Measurements from ENCODE around the gene UCK2.

UCK2 gene

DNA sequence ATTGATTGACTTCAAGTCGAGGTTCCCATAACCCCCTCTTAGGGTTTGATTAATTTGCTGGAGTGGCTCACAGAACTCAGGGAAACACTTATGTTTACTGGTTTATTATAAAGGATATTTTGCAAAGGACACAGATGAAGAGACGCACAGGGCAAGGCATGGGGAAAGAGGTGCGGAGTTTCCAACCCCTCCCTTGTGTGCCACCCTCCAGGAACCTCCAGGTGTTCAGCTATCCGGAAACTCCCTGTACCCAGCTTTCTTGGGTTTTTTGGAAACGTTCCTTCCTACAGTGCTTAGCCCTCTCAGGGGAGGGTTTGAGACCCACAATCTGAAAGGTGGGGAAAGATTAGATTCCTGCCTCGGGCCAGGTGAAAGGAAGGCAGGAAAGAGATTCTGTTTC, 48.2 kb downstream of the UCK2 start:
- no peak for DNase-seq (ENCODE audit: low read depth, low spot score)
- no peak overlapping the region for H3K4me3 ChIP-seq (ENCODE audit: low read depth, low read length)
- TF ChIP-seq, protein P1, sequence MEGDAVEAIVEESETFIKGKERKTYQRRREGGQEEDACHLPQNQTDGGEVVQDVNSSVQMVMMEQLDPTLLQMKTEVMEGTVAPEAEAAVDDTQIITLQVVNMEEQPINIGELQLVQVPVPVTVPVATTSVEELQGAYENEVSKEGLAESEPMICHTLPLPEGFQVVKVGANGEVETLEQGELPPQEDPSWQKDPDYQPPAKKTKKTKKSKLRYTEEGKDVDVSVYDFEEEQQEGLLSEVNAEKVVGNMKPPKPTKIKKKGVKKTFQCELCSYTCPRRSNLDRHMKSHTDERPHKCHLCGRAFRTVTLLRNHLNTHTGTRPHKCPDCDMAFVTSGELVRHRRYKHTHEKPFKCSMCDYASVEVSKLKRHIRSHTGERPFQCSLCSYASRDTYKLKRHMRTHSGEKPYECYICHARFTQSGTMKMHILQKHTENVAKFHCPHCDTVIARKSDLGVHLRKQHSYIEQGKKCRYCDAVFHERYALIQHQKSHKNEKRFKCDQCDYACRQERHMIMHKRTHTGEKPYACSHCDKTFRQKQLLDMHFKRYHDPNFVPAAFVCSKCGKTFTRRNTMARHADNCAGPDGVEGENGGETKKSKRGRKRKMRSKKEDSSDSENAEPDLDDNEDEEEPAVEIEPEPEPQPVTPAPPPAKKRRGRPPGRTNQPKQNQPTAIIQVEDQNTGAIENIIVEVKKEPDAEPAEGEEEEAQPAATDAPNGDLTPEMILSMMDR (IDR thresholded peaks at IDR 0.05; ENCODE audit: low read depth, low read length), result no peak
- in situ Hi-C loops (cut with HindIII; ENCODE audit: low sequenced_read_pairs), result no loop called here

DNA sequence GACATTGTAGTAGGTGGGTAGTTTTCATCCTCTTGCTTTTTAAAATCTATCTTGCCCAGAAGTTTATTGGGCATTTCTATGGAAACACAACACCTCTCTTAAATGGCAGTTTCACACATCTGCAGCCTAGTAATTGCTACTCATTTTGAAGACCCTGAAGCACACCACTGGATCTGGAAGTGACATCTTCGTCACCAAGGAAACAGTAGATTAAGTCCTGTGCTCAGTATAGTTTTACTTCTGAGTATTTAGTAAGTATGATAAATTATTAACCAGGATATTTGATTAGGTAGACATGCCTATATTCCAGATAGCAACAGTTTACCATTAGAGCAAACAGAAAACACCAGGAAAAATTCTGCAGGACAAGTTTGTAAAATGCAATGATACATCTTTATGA, 48.7 kb downstream of the UCK2 start:
- DNase-seq (ENCODE audit: low read depth, low spot score), result no peak
- in situ Hi-C loops (cut with HindIII; ENCODE audit: low sequenced_read_pairs), result no loop called here
- TF ChIP-seq, protein P1 (IDR thresholded peaks at IDR 0.05; ENCODE audit: low read depth, low read length), result no peak
- no peak overlapping the region for H3K4me3 ChIP-seq (ENCODE audit: low read depth, low read length)

DNA sequence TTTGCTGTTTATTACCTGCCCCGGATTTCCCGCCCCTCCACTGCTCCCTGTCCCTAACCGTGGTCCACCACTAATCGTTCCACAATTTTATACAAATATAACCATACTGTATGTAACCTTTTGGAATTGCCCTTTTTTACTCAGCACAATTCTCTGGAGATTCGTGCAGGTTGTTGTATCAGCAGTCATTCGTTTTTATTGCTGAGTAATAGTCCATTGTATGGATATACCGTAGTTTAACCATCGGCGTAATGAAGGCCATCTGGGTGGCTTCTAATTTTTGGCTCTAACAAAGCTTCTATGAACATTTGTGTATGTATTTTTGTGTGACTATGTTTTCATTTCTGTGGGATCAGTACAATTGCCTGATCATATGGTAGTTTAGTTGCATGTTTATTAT, 50.0 kb downstream of the UCK2 start:
- DNase-seq (ENCODE audit: low read depth, low spot score), result no peak
- no peak overlapping the region for H3K4me3 ChIP-seq (ENCODE audit: low read depth, low read length)
- TF ChIP-seq, protein P1 (IDR thresholded peaks at IDR 0.05; ENCODE audit: low read depth, low read length), result no peak
- in situ Hi-C loops (cut with HindIII; ENCODE audit: low sequenced_read_pairs), result no loop called here

DNA sequence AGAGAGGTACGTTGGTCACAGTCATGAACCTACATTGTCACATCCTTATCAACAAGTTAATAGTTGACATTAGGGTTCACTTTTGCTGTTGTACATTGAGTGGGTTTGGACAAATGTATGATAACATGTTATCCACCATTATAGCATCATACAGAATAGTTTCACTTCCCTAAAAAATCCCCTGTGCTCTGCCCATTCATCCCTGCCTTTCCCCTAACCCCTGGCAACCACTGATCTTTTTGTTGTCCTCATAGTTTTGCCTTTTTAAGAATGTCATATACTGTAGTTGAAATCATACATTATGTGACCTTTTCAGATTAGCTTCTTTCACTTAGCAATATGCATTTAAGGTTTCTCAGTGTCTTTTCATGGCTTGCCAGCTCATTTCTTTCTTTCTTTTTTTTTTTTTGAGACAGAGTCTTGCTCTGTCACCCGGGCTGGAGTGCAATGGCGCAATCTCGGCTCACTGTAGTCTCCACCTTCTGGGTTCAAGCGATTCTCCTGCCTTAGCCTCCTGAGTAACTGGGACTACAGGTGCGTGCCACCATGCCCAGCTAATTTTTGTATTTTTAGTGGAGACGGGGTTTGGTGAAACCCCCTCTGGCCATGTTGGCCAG, 50.6 kb downstream of the UCK2 start:
- DNase-seq (ENCODE audit: low read depth, low spot score), result no peak
- in situ Hi-C loops (cut with HindIII; ENCODE audit: low sequenced_read_pairs), result no loop called here
- no peak overlapping the region for H3K4me3 ChIP-seq (ENCODE audit: low read depth, low read length)
- TF ChIP-seq, protein P1 (IDR thresholded peaks at IDR 0.05; ENCODE audit: low read depth, low read length), result no peak

DNA sequence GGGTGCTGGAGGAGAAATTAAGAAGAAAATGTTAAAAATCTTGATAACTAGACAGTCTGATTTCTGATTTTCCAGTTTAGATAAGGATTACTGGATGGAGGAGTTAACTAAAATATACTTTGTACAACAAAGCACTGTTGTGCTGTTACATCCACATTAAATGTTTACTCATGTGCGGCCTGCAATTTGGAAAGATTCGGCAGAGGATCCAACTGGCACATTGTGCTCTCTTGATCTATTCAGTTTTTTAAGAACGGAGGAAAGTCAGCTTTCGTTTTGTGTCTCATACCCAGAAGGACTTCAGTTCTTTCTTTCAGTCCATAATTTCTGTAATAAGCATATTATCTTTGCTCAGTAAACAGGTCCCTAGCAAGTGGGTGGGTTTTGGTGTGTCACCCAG, 52.5 kb downstream of the UCK2 start:
- DNase-seq (ENCODE audit: low read depth, low spot score), result no peak
- TF ChIP-seq, protein P1 (IDR thresholded peaks at IDR 0.05; ENCODE audit: low read depth, low read length), result no peak
- no peak overlapping the region for H3K4me3 ChIP-seq (ENCODE audit: low read depth, low read length)
- in situ Hi-C loops (cut with HindIII; ENCODE audit: low sequenced_read_pairs), result no loop called here

DNA sequence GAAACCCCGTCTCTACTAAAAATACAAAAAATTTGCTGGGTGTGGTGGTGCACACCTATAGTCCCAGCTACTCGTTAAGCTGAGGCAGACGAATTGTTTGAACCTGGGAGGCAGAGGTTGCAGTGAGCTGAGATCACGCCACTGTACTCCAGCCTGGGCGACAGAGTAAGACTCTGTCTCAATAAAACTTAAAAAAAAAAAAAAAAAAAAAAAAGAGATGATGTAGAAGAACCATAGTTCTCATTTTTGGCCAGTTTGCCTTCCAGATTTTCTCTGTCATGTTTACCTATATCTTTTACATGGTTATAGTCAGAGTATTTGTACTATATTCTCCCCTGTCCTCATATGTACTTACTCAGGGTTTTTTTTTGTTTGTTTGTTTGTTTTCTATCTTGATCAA, 53.6 kb downstream of the UCK2 start:
- TF ChIP-seq, protein P1 (IDR thresholded peaks at IDR 0.05; ENCODE audit: low read depth, low read length), result no peak
- H3K4me3 ChIP-seq (ENCODE audit: low read depth, low read length), result no peak overlapping the region
- in situ Hi-C loops (cut with HindIII; ENCODE audit: low sequenced_read_pairs), result no loop called here
- no peak for DNase-seq (ENCODE audit: low read depth, low spot score)

All from astrocyte of the spinal cord (primary cell).